Measurements from ENCODE around the gene GOLGA7B. TPM values are rescaled to one million over a fixed set of nuclear protein-coding genes. Genes with fewer than 3 reads are reported as not detected.
"Not testable (repeated sequence)": the region's sequence is repeated elsewhere in the genome, so short reads cannot be mapped to it uniquely, and the experiment has no call there.

GOLGA7B gene
- total and polyA plus RNA-seq, 2 of the 4 experiments (the other 2 are of a cell fraction), result not detected

- intact Hi-C loops (cut with micrococcal nuclease) (no loop called here), in situ Hi-C loops (cut with MboI; ENCODE audit: low sequenced_read_pairs) (no loop called here), dilution Hi-C loops (cut with HindIII; ENCODE audit: low sequenced_read_pairs, unreplicated experiment) (no loop called here)
- H3K27me3 ChIP-seq (ENCODE audit: control insufficient read depth, insufficient read depth, low read length), result peaks cover 12% of the 10 kb centered on the region
- no peaks in the 10 kb centered on the region for H4K20me1 ChIP-seq (ENCODE audit: insufficient read depth, low read length)
- no peak overlapping the region for H3K14ac ChIP-seq (replicated peaks; ENCODE audit: low read depth, low read length)
- H2BK20ac ChIP-seq (ENCODE audit: low read depth, low read length), result no peak overlapping the region
- 0 out of 2 replicates have a peak, but pooled peaks cover 2% of the 10 kb centered on the region for H3K9me3 ChIP-seq (ENCODE audit: control insufficient read depth, insufficient read depth, low read length)
- H3K56ac ChIP-seq (ENCODE audit: extremely low read depth, insufficient read depth, low read length), result no peak overlapping the region
- no peak overlapping the region for H2BK120ac ChIP-seq (ENCODE audit: low read depth, low read length)
- peaks cover 6% of the 10 kb centered on the region; the same call in 1 of the 2 replicates for H3K9me1 ChIP-seq (ENCODE audit: insufficient read depth, low read length)
- H3K4me2 ChIP-seq (ENCODE audit: low read depth, low read length), result no peak overlapping the region
- ChIA-PET CTCF (interaction anchor here (0.6 kb wide), 1 partner anchor 49 kb away, joined by 3 read pairs; no protein-coding TSS in a partner anchor), POLR2A (ENCODE audit: unreplicated experiment) (no interaction called here)
- no peak overlapping the region for H2BK15ac ChIP-seq (ENCODE audit: low read depth, low read length)
- DNase-seq (no peak), ATAC-seq (ENCODE audit: low read depth) (no peak)
- no TSS peak for BruUV-seq (replicated peaks)
- H3K36me3 ChIP-seq (ENCODE audit: control insufficient read depth, insufficient read depth, low read length), result no peaks in the 10 kb centered on the region
- H3K9ac ChIP-seq (ENCODE audit: low read depth, low read length), result no peak overlapping the region
- no peak overlapping the region for H3K18ac ChIP-seq (ENCODE audit: low read depth, low read length)
- H3K4me3 ChIP-seq (ENCODE audit: insufficient read depth, low read depth, low read length), result no peak overlapping the region
- no peak overlapping the region for H3K27ac ChIP-seq (ENCODE audit: insufficient read depth, low read length)
- H3K23ac ChIP-seq (ENCODE audit: low read depth, low read length), result no peak overlapping the region
- no peak overlapping the region for H4K5ac ChIP-seq (ENCODE audit: low read depth, low read length)
- no peak overlapping the region for H4K91ac ChIP-seq (ENCODE audit: insufficient read depth, low read depth, low read length)
- no CpG with 5 or more reads among the region's 3 CpGs for WGBS, 2 experiments (ENCODE audit: extremely low coverage in 2 of 2, insufficient read length in 1 of 2)
- H2AK9ac ChIP-seq (replicated peaks; ENCODE audit: low read depth, low read length, poor library complexity), result no peak overlapping the region
- TF ChIP-seq MAFK (IDR thresholded peaks at IDR 0.05; ENCODE audit: low read depth, low read length), result no peak
- TF ChIP-seq POLR2A (IDR thresholded peaks at IDR 0.05; ENCODE audit: low read depth, low read length), result no peak
- TF ChIP-seq MAZ (IDR thresholded peaks at IDR 0.05; ENCODE audit: borderline replicate concordance, low read depth, low read length), result no peak
- TF ChIP-seq MXI1 (IDR thresholded peaks at IDR 0.05; ENCODE audit: borderline replicate concordance, low read depth, low read length), result no peak
- TF ChIP-seq CEBPB (IDR thresholded peaks at IDR 0.05; ENCODE audit: low read depth, low read length), result no peak
- TF ChIP-seq CHD1 (IDR thresholded peaks at IDR 0.05; ENCODE audit: low read depth, low read length), result no peak
- no peak for TF ChIP-seq BHLHE40 (IDR thresholded peaks at IDR 0.05; ENCODE audit: low read depth, low read length)
- no peak for TF ChIP-seq CTCF (conservative IDR thresholded peaks at IDR 0.05; ENCODE audit: low read depth, low read length)
- no peak overlapping the region for H2AK5ac ChIP-seq (ENCODE audit: low read depth, low read length)
- H2AFZ ChIP-seq (replicated peaks; ENCODE audit: low read length, poor library complexity), result no peak overlapping the region
- H2BK5ac ChIP-seq (ENCODE audit: low read depth, low read length, poor library complexity, severe bottlenecking), result no peak overlapping the region
- no peak overlapping the region for H4K8ac ChIP-seq (ENCODE audit: low read depth in 2 of 2, low read length in 2 of 2)
- no peak overlapping the region for H3K4ac ChIP-seq (ENCODE audit: low read depth, low read length)
- H3K4me1 ChIP-seq (ENCODE audit: control insufficient read depth, insufficient read depth, low read length), result 0 out of 2 replicates have a peak, but pooled peaks cover 2% of the 10 kb centered on the region
- H3K79me1 ChIP-seq (ENCODE audit: low read depth in 1 of 2, low read length in 2 of 2), result no peaks in the 10 kb centered on the region
Observed at GRCh38 chr10:97838091-97838490, 11.6 kb upstream of the GOLGA7B start.

- H3K79me1 ChIP-seq (ENCODE audit: low read depth in 1 of 2, low read length in 2 of 2); intact Hi-C loops (cut with micrococcal nuclease); H3K9me3 ChIP-seq (ENCODE audit: control insufficient read depth, insufficient read depth, low read length); H2BK5ac ChIP-seq (ENCODE audit: low read depth, low read length, poor library complexity, severe bottlenecking); H3K4ac ChIP-seq (ENCODE audit: low read depth, low read length); H3K27me3 ChIP-seq (ENCODE audit: control insufficient read depth, insufficient read depth, low read length); H2AK5ac ChIP-seq (ENCODE audit: low read depth, low read length); H3K4me3 ChIP-seq (ENCODE audit: insufficient read depth, low read depth, low read length); H3K14ac ChIP-seq (replicated peaks; ENCODE audit: low read depth, low read length); H3K4me1 ChIP-seq (ENCODE audit: control insufficient read depth, insufficient read depth, low read length); H2BK15ac ChIP-seq (ENCODE audit: low read depth, low read length); H2BK20ac ChIP-seq (ENCODE audit: low read depth, low read length); H3K56ac ChIP-seq (ENCODE audit: extremely low read depth, insufficient read depth, low read length); H2BK120ac ChIP-seq (ENCODE audit: low read depth, low read length); H4K91ac ChIP-seq (ENCODE audit: insufficient read depth, low read depth, low read length); H3K9ac ChIP-seq (ENCODE audit: low read depth, low read length); DNase-seq; POLR2A ChIA-PET (ENCODE audit: unreplicated experiment); H4K8ac ChIP-seq (ENCODE audit: low read depth in 2 of 2, low read length in 2 of 2); H4K5ac ChIP-seq (ENCODE audit: low read depth, low read length); H4K20me1 ChIP-seq (ENCODE audit: insufficient read depth, low read length); CTCF ChIA-PET; H3K23ac ChIP-seq (ENCODE audit: low read depth, low read length); H3K18ac ChIP-seq (ENCODE audit: low read depth, low read length); H3K9me1 ChIP-seq (ENCODE audit: insufficient read depth, low read length); H2AK9ac ChIP-seq (replicated peaks; ENCODE audit: low read depth, low read length, poor library complexity); H3K36me3 ChIP-seq (ENCODE audit: control insufficient read depth, insufficient read depth, low read length); ATAC-seq (ENCODE audit: low read depth); dilution Hi-C loops (cut with HindIII; ENCODE audit: low sequenced_read_pairs, unreplicated experiment); H2AFZ ChIP-seq (replicated peaks; ENCODE audit: low read length, poor library complexity); H3K27ac ChIP-seq (ENCODE audit: insufficient read depth, low read length); in situ Hi-C loops (cut with MboI; ENCODE audit: low sequenced_read_pairs); BruUV-seq (replicated peaks); H3K4me2 ChIP-seq (ENCODE audit: low read depth, low read length): not testable (repeated sequence)
- WGBS, 2 experiments (ENCODE audit: extremely low coverage in 2 of 2, insufficient read length in 1 of 2), result no CpG with 5 or more reads among the region's 22 CpGs
Observed at GRCh38 chr10:97841166-97841565, 8.5 kb upstream of the GOLGA7B start.
